ENCODE measurements around the gene LIN7B. TPM values are rescaled to one million over a fixed set of nuclear protein-coding genes. Genes with fewer than 3 reads are reported as not detected.

The LIN7B gene
- total and polyA plus RNA-seq, 2 of the 13 experiments (the other 11 are each of a cell fraction or from before 2014, with no cell fraction given): 5.3 to 7.6 TPM

DNA sequence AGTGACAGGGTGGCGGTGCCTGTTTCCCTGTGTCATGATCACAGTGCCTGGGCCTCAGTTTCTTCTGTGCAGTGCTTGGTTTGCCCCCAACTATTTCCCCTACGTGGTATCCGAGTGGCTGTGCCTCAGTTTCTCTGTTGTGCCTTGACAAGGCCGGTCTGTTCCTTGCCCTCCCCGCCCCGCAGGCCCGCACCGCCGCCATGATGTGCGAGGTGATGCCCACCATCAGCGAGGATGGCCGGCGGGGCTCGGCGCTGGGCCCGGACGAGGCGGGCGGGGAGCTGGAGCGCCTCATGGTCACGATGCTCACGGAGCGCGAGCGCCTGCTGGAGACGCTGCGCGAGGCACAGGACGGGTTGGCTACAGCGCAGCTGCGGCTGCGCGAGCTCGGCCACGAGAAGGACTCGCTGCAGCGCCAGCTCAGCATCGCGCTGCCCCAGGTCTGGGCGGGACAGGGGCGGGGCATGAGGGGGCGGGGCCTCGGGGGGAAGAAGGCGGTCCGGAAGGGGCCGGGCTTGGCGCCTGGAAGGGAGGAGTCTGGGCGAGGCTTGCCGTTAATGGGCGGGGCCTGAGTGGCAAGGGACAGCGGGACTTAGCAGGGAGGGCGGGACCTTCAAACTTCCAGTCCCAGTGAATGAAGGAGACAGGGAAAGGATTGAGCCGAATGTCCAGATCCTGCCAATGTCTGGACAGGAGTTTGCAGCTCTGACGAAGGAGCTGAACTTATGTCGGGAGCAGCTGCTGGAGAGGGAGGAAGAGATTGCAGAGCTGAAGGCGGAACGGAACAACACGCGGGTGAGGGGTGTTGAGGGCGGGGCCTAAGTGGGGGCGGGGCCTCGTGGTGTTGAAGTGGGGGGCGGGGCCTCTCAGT lies 13.7 kb downstream of the LIN7B start (continued):
- TF ChIP-seq, protein P1, sequence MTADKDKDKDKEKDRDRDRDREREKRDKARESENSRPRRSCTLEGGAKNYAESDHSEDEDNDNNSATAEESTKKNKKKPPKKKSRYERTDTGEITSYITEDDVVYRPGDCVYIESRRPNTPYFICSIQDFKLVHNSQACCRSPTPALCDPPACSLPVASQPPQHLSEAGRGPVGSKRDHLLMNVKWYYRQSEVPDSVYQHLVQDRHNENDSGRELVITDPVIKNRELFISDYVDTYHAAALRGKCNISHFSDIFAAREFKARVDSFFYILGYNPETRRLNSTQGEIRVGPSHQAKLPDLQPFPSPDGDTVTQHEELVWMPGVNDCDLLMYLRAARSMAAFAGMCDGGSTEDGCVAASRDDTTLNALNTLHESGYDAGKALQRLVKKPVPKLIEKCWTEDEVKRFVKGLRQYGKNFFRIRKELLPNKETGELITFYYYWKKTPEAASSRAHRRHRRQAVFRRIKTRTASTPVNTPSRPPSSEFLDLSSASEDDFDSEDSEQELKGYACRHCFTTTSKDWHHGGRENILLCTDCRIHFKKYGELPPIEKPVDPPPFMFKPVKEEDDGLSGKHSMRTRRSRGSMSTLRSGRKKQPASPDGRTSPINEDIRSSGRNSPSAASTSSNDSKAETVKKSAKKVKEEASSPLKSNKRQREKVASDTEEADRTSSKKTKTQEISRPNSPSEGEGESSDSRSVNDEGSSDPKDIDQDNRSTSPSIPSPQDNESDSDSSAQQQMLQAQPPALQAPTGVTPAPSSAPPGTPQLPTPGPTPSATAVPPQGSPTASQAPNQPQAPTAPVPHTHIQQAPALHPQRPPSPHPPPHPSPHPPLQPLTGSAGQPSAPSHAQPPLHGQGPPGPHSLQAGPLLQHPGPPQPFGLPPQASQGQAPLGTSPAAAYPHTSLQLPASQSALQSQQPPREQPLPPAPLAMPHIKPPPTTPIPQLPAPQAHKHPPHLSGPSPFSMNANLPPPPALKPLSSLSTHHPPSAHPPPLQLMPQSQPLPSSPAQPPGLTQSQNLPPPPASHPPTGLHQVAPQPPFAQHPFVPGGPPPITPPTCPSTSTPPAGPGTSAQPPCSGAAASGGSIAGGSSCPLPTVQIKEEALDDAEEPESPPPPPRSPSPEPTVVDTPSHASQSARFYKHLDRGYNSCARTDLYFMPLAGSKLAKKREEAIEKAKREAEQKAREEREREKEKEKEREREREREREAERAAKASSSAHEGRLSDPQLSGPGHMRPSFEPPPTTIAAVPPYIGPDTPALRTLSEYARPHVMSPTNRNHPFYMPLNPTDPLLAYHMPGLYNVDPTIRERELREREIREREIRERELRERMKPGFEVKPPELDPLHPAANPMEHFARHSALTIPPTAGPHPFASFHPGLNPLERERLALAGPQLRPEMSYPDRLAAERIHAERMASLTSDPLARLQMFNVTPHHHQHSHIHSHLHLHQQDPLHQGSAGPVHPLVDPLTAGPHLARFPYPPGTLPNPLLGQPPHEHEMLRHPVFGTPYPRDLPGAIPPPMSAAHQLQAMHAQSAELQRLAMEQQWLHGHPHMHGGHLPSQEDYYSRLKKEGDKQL (CRISPR knock-in tag; IDR thresholded peaks at IDR 0.05; ENCODE audit: low read depth): peak; percentile 82
- TF ChIP-seq ZNF670 (CRISPR knock-in tag; IDR thresholded peaks at IDR 0.05; ENCODE audit: borderline replicate concordance) (peak; percentile 96; the same call in 1 of the 2 replicates), GATAD2A (CRISPR knock-in tag; IDR thresholded peaks at IDR 0.05) (0 out of 2 replicates have a peak, but pooled peaks have one; percentile 36), RNF2 (conservative IDR thresholded peaks at IDR 0.05; ENCODE audit: low read depth) (peak; percentile 99), CBX2 (IDR thresholded peaks at IDR 0.05; ENCODE audit: low read depth, low read length) (no peak), CBX2 (CRISPR knock-in tag; IDR thresholded peaks at IDR 0.05; ENCODE audit: low read depth) (peak; percentile 89; the same call in 1 of the 2 replicates), FOXP1 (IDR thresholded peaks at IDR 0.05) (no peak), FOXP1 (CRISPR knock-in tag; IDR thresholded peaks at IDR 0.05) (peak; percentile 12; the same call in 1 of the 2 replicates), TOE1 (CRISPR knock-in tag; IDR thresholded peaks at IDR 0.05) (peak; percentile 91; the same call in 1 of the 2 replicates), ZNF296 (CRISPR knock-in tag; conservative IDR thresholded peaks at IDR 0.05) (peak; percentile 73; the same call in 1 of the 2 replicates), JUND (CRISPR knock-in tag; IDR thresholded peaks at IDR 0.05) (peak; percentile 72), ZNF558 (CRISPR knock-in tag; IDR thresholded peaks at IDR 0.05; ENCODE audit: borderline replicate concordance) (peak; percentile 98; the same call in 1 of the 2 replicates), ZSCAN21 (CRISPR knock-in tag; IDR thresholded peaks at IDR 0.05; ENCODE audit: borderline replicate concordance) (peak; percentile 99), PCBP2 (optimal IDR thresholded peaks at IDR 0.05; ENCODE audit: low read depth, low read length, poor library complexity, severe bottlenecking) (no peak), MEIS2 (CRISPR knock-in tag; IDR thresholded peaks at IDR 0.05) (peak; percentile 97), HOXA9 (CRISPR knock-in tag; IDR thresholded peaks at IDR 0.05; ENCODE audit: borderline replicate concordance) (peak; percentile 98), NFIC (IDR thresholded peaks at IDR 0.05; ENCODE audit: low read length) (no peak)
- TF ChIP-seq, protein P2, sequence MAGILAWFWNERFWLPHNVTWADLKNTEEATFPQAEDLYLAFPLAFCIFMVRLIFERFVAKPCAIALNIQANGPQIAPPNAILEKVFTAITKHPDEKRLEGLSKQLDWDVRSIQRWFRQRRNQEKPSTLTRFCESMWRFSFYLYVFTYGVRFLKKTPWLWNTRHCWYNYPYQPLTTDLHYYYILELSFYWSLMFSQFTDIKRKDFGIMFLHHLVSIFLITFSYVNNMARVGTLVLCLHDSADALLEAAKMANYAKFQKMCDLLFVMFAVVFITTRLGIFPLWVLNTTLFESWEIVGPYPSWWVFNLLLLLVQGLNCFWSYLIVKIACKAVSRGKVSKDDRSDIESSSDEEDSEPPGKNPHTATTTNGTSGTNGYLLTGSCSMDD (CRISPR knock-in tag; IDR thresholded peaks at IDR 0.05): peak; percentile 98
- TF ChIP-seq, protein P3, sequence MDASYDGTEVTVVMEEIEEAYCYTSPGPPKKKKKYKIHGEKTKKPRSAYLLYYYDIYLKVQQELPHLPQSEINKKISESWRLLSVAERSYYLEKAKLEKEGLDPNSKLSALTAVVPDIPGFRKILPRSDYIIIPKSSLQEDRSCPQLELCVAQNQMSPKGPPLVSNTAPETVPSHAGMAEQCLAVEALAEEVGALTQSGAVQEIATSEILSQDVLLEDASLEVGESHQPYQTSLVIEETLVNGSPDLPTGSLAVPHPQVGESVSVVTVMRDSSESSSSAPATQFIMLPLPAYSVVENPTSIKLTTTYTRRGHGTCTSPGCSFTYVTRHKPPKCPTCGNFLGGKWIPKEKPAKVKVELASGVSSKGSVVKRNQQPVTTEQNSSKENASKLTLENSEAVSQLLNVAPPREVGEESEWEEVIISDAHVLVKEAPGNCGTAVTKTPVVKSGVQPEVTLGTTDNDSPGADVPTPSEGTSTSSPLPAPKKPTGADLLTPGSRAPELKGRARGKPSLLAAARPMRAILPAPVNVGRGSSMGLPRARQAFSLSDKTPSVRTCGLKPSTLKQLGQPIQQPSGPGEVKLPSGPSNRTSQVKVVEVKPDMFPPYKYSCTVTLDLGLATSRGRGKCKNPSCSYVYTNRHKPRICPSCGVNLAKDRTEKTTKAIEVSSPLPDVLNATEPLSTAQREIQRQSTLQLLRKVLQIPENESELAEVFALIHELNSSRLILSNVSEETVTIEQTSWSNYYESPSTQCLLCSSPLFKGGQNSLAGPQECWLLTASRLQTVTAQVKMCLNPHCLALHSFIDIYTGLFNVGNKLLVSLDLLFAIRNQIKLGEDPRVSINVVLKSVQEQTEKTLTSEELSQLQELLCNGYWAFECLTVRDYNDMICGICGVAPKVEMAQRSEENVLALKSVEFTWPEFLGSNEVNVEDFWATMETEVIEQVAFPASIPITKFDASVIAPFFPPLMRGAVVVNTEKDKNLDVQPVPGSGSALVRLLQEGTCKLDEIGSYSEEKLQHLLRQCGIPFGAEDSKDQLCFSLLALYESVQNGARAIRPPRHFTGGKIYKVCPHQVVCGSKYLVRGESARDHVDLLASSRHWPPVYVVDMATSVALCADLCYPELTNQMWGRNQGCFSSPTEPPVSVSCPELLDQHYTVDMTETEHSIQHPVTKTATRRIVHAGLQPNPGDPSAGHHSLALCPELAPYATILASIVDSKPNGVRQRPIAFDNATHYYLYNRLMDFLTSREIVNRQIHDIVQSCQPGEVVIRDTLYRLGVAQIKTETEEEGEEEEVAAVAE (CRISPR knock-in tag; IDR thresholded peaks at IDR 0.05; ENCODE audit: borderline replicate concordance): peak; percentile 94

Measured in HepG2 (cell line).